Activated naive CD4-positive, alpha-beta T cell treated with anti-CD3 and anti-CD28 coated beads, Interleukin-2, amount 50 U/mL, for 16 hours (primary cell): ENCODE results near the gene KCTD8.
"Not testable (repeated sequence)": the region's sequence is repeated elsewhere in the genome, so short reads cannot be mapped to it uniquely, and the experiment has no call there.

Experiments used
- DNase-seq: peaks from one replicate; pipeline ENCODE4 v3.0.0-alpha.2; 2020

The KCTD8 gene

DNA sequence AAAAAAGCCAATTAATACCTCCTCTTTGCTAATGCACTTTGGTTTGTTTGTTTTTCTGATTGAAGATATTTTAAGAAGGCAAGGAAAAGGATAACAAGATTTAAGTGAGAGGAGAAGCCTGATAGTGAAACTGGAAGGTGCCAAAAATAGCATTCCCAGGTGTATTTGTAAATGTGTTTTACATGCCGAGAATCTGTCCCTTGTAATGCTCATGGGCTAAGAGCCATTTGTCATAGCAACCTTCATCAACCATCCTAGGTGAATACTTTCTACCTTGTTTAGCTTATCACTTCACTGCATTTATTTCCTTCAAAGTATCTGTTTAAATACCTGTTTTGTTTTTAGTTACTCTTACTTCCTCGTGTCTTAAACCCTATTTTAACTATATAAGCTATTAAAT is 127.8 kb downstream of the KCTD8 start:
- no peak for DNase-seq

DNA sequence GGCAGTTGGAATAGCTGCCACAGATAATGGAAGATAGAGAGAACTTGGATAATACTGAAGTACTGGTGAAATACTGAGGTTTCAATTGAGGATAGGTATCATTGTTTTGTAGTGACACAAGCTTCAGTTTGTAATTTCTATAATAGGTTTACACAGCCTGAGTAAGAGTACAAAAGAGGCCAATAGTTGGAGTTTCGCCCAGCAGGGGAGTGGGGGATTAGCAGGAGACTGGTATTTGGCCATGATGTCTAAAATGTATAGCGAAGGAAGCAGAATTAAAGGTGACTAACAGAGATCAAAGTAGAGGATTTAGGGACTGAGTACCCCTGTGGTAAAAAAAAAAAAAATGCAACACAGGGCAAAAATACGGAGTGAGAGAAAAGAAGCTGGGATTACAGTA is 129.5 kb downstream of the KCTD8 start:
- DNase-seq: no peak

DNA sequence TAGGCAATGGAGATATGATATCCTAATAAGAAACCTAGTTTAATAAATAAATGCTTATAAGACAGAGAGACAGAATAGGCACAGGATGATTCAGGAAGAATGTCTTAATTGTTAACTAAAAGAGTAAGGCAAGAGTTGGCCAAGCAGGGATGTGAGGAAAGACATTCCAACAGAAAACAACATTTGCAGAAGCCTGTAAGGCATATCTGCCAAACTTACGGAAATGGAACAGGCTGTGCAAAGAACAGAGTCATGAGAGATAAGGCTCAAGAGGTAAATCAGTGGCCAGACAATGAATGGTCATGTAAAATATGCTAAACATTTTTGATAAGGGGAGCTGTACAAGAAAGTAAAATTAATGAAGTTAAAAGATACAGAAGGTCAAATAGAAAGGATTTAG is 134.9 kb downstream of the KCTD8 start:
- no peak for DNase-seq

DNA sequence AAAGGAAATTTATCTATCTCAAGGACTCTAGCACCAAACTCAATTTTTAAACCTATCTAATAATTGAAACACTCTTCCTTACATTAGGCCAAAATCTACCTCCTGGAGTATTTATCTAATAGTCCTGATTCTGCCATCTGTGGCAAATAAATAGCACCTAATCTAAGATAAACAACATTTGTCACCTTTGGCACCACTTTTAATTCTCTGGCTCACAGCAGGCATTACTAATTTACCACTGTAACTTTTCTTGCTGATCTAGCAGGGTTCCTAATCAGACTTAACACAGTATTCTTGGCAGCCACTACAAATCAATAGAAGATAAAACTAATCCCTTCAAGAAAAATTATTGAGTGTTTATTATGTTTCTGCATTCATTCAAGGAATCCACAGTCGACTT is 161.1 kb downstream of the KCTD8 start:
- DNase-seq: no peak

GRCh38 chr4:44279469-44279868 is 169.1 kb downstream of the KCTD8 start:
- DNase-seq: no peak

DNA sequence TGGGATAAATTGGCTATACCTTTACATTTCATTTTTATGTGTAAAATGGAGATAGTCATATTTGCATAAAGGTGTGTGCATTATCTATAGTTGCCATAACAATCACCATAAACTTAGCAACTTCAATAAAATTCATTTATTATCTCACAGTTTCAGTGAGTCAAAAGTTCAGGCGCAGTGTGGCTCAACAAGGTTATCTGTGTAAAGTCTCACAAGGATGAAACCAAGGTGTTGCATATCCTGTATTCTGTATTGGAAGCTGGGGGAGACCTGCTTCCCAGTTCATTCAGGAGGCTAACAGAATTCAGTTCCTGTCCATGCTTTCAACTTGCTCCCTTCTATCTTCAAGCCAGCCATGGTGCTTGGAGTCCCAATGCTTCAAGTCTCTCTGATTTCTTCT is 169.5 kb downstream of the KCTD8 start:
- no peak for DNase-seq

GRCh38 chr4:44257461-44257860 is 191.1 kb downstream of the KCTD8 start:
- no peak for DNase-seq

GRCh38 chr4:44256414-44256813 is 192.2 kb downstream of the KCTD8 start:
- DNase-seq: no peak

DNA sequence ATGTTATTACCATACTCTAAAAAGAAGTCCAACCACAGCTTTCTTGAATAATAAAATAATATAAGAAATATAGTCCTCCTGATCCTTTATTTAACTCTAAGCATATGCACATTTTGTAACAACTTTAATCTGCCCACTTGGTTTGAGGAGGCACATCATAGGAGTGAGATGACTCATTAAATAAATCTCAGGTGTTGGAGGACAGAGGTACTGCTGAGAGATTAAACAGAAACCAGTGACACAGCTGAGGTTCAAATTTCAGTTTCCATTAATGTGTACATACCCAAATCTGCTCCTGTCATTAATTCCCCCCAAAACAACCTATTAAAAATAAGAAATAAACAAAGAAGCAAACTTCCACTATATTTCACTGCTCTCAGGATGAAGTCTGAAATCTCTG is 211.0 kb downstream of the KCTD8 start:
- no peak for DNase-seq

DNA sequence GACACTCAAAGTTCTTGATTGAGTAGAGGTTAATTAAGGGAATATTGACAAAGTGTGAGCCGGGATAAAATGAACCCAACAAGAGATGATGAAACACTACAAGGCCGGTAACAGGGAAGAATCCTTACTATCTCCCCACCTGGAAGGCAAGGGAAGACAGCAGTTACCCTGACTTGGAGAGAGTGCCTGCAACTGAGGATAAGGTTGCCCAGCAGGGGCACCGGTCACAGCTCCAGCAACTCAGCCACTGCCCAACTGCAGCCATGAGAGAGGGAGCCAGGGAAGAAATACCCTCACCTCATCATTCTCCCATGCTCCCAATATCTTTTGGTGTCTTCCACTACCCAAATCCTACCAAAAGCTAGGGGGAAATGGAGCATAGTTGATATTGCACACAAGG is 212.7 kb downstream of the KCTD8 start:
- no peak for DNase-seq

DNA sequence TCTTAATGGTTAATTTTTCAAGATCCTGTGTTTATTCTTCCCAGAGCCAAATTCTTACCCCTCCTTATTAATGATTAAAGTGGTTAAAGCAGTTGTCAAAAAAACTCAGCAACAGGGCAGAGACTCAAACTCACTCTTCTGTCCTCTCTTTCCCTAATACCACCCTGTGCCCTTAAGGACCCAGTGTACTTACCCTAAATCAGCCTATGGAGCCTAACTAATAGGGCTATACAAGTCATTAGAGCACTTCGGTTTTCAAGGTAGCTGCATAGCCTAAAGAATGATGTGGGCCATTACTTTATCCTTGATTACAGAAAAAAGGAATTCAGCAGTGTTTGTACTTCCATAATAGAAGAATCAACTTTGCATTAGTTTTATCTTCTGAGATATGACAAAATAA is 216.3 kb downstream of the KCTD8 start:
- no peak for DNase-seq

DNA sequence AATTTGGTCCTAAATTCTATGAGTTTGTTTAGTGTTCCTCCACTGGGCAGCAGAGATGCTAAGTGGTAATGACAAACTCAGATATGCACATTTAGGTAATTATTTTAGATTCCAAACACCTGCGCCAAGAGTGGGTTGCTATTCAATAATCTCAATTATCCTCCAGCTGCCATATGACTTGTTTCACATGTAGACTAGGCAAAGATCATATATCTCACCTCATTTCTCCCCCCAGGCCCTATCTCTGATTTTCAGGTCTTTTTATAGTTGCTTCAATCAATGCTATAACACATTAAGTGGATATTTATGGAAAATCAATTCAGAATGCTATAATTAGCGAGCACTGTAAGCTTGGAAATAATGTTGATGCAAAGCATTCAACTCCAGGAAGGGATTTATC is 217.6 kb downstream of the KCTD8 start:
- no peak for DNase-seq

DNA sequence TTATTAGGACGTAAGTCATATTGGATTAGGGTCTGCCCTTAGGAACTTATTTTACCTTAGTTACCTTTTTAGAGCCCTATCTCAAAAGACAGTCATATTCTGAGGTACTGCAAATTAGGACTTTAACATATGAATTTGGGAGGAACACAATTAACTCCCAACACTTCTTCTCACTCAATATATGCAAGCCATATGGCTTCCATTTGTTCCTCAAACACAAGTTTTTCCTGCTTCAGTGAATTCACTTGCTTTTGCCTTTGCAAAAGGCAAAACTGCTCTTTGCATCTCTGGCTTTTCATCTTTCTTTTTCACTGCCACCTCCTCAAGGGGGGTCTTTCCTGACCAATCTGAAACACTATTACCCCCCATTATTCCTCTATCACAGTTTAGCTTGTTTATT is 220.3 kb downstream of the KCTD8 start:
- no peak for DNase-seq

GRCh38 chr4:44221407-44221806 is 227.2 kb downstream of the KCTD8 start:
- DNase-seq: no peak

- no peak for DNase-seq
These were observed 237.9 kb downstream of the KCTD8 start for GRCh38 chr4:44210750-44211149.

DNA sequence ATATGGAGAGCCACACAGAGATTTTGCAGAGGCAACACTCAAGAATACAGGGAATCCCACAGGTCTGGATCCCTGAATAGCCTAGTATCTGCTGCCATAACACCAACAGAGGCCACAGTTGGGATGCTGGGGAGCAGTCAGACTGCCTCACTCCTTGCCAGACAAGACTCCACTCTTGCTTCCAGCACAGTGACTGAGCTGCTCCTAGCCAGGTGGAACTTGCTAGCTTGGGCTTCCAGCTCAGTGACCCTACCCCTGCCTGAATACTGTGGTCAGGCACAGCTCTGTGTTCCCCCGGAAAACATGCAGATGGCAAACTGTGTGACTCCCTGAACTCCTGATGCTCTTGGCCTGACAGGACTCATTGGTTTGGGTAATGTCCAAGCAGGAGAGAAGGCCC is 251.8 kb downstream of the KCTD8 start:
- no peak for DNase-seq

GRCh38 chr4:44194365-44194764 is 254.2 kb downstream of the KCTD8 start:
- no peak for DNase-seq

GRCh38 chr4:44186850-44187246 is 261.8 kb downstream of the KCTD8 start:
- no peak for DNase-seq

DNA sequence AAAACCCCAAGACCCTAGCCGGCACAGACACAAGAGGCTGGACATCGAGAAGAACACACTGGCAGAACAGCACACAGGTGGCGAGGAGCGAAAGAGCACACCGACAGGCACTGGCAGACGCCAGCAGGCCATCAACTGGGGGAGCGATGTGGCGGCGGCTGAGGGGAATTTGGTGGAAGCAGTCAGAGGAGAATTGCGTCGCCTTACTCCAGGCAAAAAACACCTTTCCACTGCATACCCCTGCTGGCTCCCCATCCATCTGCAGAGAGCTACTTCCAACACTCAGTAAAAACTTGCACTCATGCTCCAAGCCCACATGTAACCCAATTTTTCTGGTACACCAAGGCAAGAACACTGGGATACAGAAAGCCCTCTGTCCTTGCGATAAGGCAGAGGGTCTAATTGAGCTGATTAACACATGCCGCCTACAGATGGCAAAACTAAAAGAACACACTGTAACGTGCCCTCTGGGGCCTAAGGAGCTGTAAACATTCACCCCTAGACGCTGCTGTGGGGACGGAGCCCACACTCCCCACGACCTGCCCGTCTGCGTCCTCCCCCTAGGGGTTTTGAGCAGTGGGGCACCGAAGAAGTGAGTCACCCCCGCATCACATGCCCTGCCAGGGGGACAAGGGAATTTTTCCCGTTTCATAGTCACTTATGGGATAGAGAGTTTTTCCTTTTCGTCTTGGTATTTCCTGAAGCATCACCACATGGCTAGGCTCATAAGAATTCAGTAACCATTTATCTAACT is 262.3 kb downstream of the KCTD8 start:
- DNase-seq: no peak

DNA sequence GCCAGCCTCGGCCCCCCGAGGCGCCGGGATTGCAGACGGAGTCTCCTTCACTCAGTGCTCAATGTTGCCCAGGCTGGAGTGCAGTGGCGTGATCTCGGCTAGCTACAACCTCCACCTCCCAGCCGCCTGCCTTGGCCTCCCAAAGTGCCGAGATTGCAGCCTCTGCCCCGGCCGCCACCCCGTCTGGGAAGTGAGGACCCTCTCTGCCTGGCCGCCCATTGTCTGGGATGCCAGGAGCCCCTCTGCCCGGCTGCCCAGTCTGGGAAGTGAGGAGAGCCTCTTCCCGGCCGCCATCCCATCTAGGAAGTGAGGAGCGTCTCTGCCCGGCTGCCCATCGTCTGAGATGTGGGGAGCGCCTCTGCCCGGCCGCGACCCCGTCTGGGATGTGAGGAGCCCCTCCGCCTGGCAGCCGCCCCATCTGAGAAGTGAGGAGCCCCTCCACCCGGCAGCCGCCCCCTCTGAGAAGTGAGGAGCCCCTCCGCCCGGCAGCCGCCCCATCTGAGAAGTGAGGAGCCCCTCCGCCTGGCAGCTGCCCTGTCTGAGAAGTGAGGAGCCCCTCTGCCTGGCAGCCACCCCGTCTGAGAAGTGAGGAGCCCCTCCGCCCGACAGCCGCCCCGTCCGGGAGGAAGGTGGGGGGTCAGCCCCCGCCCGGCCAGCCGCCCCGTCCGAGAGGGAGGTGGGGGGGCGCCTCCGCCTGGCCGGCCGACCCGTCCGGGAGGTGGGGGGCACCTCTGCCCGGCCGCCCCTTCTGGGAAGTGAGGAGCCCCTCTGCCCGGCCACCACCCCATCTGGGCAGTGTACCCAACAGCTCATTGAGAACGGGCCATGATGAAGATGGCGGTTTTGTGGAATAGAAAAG is 266.9 kb downstream of the KCTD8 start:
- DNase-seq: not testable (repeated sequence)

- not testable (repeated sequence) for DNase-seq
These were observed 280.8 kb downstream of the KCTD8 start for GRCh38 chr4:44167766-44168165.

- no peak for DNase-seq
These were observed 282.7 kb downstream of the KCTD8 start for GRCh38 chr4:44165938-44166337.

GRCh38 chr4:44162538-44163270 is 285.9 kb downstream of the KCTD8 start:
- DNase-seq: no peak

DNA sequence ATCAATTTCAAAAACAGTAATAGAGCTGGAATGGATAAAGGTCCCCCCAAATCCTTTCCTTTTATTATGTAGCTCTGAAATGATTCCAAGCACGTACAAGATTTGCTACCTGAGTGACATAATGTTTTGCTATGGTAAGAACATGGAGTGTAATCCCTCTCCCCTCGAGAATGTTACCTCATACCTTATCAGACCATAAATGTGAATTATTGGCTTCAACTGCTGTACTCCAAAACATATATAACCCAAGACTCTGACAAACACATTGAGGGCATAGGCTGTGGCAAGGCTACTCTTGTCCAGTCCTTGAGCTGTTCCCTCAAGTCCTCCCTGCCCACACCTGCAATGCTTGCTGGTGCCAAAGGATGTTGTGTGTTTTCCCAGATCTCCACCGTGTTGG is 286.9 kb downstream of the KCTD8 start:
- no peak for DNase-seq
